Gastrocnemius medialis (tissue), 4 donors: ENCODE results near the gene TANK. TPM values are rescaled to one million over a fixed set of nuclear protein-coding genes. Genes with fewer than 3 reads are reported as not detected.

Source experiments
- ATAC-seq, 2 donors: fragments of 150-250 bp; one replicate each; pipeline ENCODE4 v1.9.1; 2016
- DNase-seq, 2 donors: peaks; one replicate each; pipeline ENCODE4 v3.0.0-alpha.2; 2019
- H3K27ac ChIP-seq, 4 donors: fragments of 200-600 bp; sonication (generic); 1 replicate in 1 of 4; 2 replicates in 3 of 4; pipeline ENCODE4 v1.5.1; 2016 to 2018; ENCODE audit warnings: mild to moderate bottlenecking in 2 of 4, moderate library complexity in 1 of 4
- H3K27me3 ChIP-seq, 3 donors: fragments of 200-600 bp; sonication (generic) in 2 of 3; 1 replicate in 1 of 3; 2 replicates in 2 of 3; pipeline versions ENCODE4 v1.5.1 to v1.6.0; 2016 to 2019; ENCODE audit warnings: mild to moderate bottlenecking in 1 of 3, moderate library complexity in 1 of 3
- H3K36me3 ChIP-seq, 2 donors: fragments of 200-600 bp; sonication (generic) in 1 of 2; one replicate each; pipeline ENCODE4 v1.5.1; 2017 to 2018
- H3K4me1 ChIP-seq, 2 donors: fragments of 200-600 bp; sonication (generic) in 1 of 2; one replicate each; pipeline ENCODE4 v1.5.1; 2016 to 2017; ENCODE audit warnings: mild to moderate bottlenecking in 2 of 2
- H3K4me3 ChIP-seq, 4 donors: fragments of 200-600 bp; sonication (generic) in 3 of 4; 1 replicate in 1 of 4; 2 replicates in 3 of 4; pipeline ENCODE4 v1.5.1; 2016 to 2019; ENCODE audit warnings: mild to moderate bottlenecking in 2 of 4
- H3K9me3 ChIP-seq, 3 donors: fragments of 200-600 bp; sonication (generic) in 2 of 3; 1 replicate in 1 of 3; 2 replicates in 2 of 3; pipeline ENCODE4 v1.5.1; 2016 to 2019
- POLR2A ChIP-seq, 2 donors: fragments of 450-650 bp; IDR thresholded peaks; one replicate each; pipeline ENCODE4 v1.6.1; 2017; ENCODE audit warnings: antibody characterized with exemption in 2 of 2, mild to moderate bottlenecking in 2 of 2, moderate library complexity in 2 of 2
- in situ Hi-C, 4 donors: fragments of 200-750 bp; cut with MboI; loops; one replicate each; pipeline versions ENCODE4 v1.15.0 to v1.8.0; 2017; ENCODE audit warnings: low sequenced_read_pairs in 4 of 4
- intact Hi-C: fragments of 100-400 bp; cut with DNase I; formaldehyde crosslinking; loops from one replicate; pipeline ENCODE4 v1.15.1; 2023; ENCODE audit warnings: low total_unique reads
- total RNA-seq, 4 donors: library from RNA; depleted of rRNA; stranded (reverse); fragments of >200 nt; gene quantifications; one replicate each; pipeline versions ENCODE4 v1.1.0 to v1.2.3, GENCODE V29; 2016
- TF ChIP-seq, protein P1 (sequence below), 5 experiments: fragments of 450-650 bp in 3 of 5; fragments of 200-600 bp in 2 of 5; sonication (generic) in 2 of 5; IDR thresholded peaks in 4 of 5; conservative IDR thresholded peaks in 1 of 5; 1 replicate in 4 of 5; 2 replicates in 1 of 5; pipeline ENCODE4 v1.5.1; 2016 to 2019; ENCODE audit warnings: antibody characterized with exemption in 5 of 5, mild to moderate bottlenecking in 3 of 5, moderate library complexity in 3 of 5

Gene TANK
- total RNA-seq, 4 donors from 2014 or later: 70.3 to 103 (median 86.0) TPM

- Histone ChIP-seq H3K4me3 (no peak overlapping the region), H3K36me3 (no peaks in the 10 kb centered on the region), H3K4me1 (peaks cover 8 to 17% of the 10 kb centered on the region in 2 donors), H3K9me3 (no peaks in the 10 kb centered on the region), H3K27ac (peak overlapping the region; percentile 35 to 62 (median 52)), H3K27me3 (no peaks in the 10 kb centered on the region)
- ATAC-seq (no peak), DNase-seq (no peak)
- TF ChIP-seq, protein P1, sequence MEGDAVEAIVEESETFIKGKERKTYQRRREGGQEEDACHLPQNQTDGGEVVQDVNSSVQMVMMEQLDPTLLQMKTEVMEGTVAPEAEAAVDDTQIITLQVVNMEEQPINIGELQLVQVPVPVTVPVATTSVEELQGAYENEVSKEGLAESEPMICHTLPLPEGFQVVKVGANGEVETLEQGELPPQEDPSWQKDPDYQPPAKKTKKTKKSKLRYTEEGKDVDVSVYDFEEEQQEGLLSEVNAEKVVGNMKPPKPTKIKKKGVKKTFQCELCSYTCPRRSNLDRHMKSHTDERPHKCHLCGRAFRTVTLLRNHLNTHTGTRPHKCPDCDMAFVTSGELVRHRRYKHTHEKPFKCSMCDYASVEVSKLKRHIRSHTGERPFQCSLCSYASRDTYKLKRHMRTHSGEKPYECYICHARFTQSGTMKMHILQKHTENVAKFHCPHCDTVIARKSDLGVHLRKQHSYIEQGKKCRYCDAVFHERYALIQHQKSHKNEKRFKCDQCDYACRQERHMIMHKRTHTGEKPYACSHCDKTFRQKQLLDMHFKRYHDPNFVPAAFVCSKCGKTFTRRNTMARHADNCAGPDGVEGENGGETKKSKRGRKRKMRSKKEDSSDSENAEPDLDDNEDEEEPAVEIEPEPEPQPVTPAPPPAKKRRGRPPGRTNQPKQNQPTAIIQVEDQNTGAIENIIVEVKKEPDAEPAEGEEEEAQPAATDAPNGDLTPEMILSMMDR (IDR thresholded peaks at IDR 0.05 in 4 of 5, conservative IDR thresholded peaks at IDR 0.05 in 1 of 5): no peak
- TF ChIP-seq POLR2A (IDR thresholded peaks at IDR 0.05): no peak
- in situ Hi-C loops: no loop called here
- intact Hi-C loops: no loop called here
Observed at GRCh38 chr2:161135951-161136593, 24.2 kb upstream of the TANK start.

- intact Hi-C loops (no loop called here), in situ Hi-C loops (no loop called here)
- Histone ChIP-seq H3K4me1 (peaks cover 8 to 17% of the 10 kb centered on the region in 2 donors), H3K27me3 (no peaks in the 10 kb centered on the region), H3K9me3 (no peaks in the 10 kb centered on the region), H3K36me3 (no peaks in the 10 kb centered on the region), H3K27ac (peak overlapping the region; percentile 42 to 62 (median 52)), H3K4me3 (peak overlapping the region in 3 of 4 donors; percentile 1 to 18 (median 10))
- ATAC-seq: peak; percentile 69 to 78
- no peak for DNase-seq
- TF ChIP-seq, protein P1 (IDR thresholded peaks at IDR 0.05 in 4 of 5, conservative IDR thresholded peaks at IDR 0.05 in 1 of 5): no peak
- TF ChIP-seq POLR2A (IDR thresholded peaks at IDR 0.05): peak in 1 of 2 donors; percentile 49
Observed at GRCh38 chr2:161136696-161137324, 23.4 kb upstream of the TANK start.

GRCh38 chr2:161138429-161138828 is 21.8 kb upstream of the TANK start:
- TF ChIP-seq, protein P1 (IDR thresholded peaks at IDR 0.05 in 4 of 5, conservative IDR thresholded peaks at IDR 0.05 in 1 of 5): no peak
- TF ChIP-seq POLR2A (IDR thresholded peaks at IDR 0.05): no peak
- in situ Hi-C loops (no loop called here), intact Hi-C loops (no loop called here)
- Histone ChIP-seq H3K36me3 (no peaks in the 10 kb centered on the region), H3K9me3 (no peaks in the 10 kb centered on the region), H3K27ac (peak overlapping the region in 3 of 4 donors; percentile 2 to 39 (median 16)), H3K4me3 (peak overlapping the region in 1 of 4 donors; percentile 6), H3K27me3 (no peaks in the 10 kb centered on the region), H3K4me1 (peaks cover 8 to 17% of the 10 kb centered on the region in 2 donors)
- ATAC-seq (no peak), DNase-seq (no peak)

DNA sequence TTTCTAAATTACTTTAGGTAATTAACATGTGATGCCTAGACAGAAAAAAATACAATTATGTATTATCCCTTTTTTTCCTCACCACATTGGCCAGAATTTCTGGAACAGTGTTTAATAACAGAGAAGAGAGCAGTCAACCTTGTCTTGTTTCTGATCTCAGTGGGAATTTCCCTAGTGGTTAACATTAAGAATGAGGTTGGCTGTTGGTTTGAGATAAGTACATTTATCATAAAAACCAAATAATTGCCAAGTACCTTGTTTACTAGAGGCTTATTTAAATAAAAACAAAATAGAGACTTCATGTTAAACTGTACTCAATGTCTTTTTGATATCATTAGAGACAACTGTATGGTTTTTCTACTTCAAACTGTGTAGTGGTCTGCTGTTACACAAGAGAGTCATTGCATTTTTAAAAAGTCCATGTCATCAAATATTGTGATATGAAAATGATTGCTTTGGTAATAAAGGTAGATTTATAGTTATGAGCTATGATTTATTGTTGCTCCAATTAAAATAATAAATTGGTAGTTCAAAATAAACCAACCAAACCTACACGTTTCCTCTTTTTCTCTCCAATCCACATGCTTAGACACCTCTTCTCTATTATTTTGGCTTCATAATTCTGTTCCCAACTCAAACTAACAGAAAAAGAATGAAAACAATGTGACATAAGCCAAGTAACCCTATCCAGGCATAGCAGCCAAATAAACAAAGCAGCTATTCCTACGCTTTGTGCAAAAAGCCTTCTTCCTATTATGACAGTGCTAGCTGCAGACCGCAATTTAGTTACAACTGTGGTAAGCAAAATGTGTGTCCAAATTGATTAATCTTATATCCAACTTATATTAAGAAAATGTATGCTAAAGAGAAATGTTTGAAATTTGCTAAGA is 20.9 kb upstream of the TANK start:
- Histone ChIP-seq H3K27ac (peak overlapping the region in 3 of 4 donors; percentile 2 to 39 (median 16)), H3K4me3 (no peak overlapping the region), H3K4me1 (peaks cover 8 to 17% of the 10 kb centered on the region in 2 donors), H3K9me3 (no peaks in the 10 kb centered on the region), H3K27me3 (no peaks in the 10 kb centered on the region), H3K36me3 (no peaks in the 10 kb centered on the region)
- ATAC-seq: peak in 1 of 2 donors; percentile 64
- in situ Hi-C loops (no loop called here), intact Hi-C loops (no loop called here)
- no peak for DNase-seq
- TF ChIP-seq, protein P1 (IDR thresholded peaks at IDR 0.05 in 4 of 5, conservative IDR thresholded peaks at IDR 0.05 in 1 of 5): no peak
- TF ChIP-seq POLR2A (IDR thresholded peaks at IDR 0.05): no peak
